Gastrocnemius medialis (tissue), 4 donors: ENCODE measurements around the gene IDUA.

Experiments
- POLR2A ChIP-seq, 2 donors: fragments of 450-650 bp; IDR thresholded peaks; one replicate each; pipeline ENCODE4 v1.6.1; 2017; ENCODE audit warnings: antibody characterized with exemption in 2 of 2, mild to moderate bottlenecking in 2 of 2, moderate library complexity in 2 of 2
- TF ChIP-seq, protein P1 (sequence below), 5 experiments: fragments of 450-650 bp in 3 of 5; fragments of 200-600 bp in 2 of 5; sonication (generic) in 2 of 5; IDR thresholded peaks in 4 of 5; conservative IDR thresholded peaks in 1 of 5; 1 replicate in 4 of 5; 2 replicates in 1 of 5; pipeline ENCODE4 v1.5.1; 2016 to 2019; ENCODE audit warnings: antibody characterized with exemption in 5 of 5, mild to moderate bottlenecking in 3 of 5, moderate library complexity in 3 of 5

DNA sequence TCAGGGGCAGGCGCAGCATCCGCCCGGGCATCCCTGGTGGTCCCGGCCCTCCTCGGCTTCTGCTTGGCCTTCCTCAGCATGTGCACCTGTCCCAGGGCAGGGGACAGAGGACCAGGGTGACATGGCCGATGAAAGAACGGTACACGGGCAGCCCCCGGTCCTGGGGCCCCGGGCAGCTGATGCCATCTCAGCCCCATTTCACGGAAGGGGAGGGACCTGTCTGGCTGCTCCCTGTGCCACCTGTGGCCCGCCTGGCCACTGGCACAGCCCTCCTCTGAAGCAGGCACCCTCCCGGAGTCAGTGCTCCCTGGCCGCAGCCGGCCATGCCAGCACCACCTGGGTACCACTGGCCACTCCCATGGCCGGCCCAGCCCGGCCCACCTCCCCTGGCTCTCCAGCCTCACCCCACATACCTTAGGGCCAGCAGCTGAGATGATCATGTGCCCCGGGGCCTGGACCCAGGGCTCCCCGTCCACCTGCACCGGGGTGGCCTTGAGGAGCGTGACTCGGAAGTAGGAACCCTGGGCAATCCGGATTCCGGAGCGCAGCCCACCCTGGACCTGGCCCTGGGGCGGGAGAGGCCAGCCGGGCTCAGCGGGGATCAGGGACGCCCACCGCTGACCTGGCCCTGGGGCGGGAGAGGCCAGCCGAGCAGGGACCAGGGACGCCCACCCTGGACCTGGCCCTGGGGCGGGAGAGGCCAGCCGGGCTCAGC lies 26.1 kb upstream of the IDUA start:
- TF ChIP-seq, protein P1, sequence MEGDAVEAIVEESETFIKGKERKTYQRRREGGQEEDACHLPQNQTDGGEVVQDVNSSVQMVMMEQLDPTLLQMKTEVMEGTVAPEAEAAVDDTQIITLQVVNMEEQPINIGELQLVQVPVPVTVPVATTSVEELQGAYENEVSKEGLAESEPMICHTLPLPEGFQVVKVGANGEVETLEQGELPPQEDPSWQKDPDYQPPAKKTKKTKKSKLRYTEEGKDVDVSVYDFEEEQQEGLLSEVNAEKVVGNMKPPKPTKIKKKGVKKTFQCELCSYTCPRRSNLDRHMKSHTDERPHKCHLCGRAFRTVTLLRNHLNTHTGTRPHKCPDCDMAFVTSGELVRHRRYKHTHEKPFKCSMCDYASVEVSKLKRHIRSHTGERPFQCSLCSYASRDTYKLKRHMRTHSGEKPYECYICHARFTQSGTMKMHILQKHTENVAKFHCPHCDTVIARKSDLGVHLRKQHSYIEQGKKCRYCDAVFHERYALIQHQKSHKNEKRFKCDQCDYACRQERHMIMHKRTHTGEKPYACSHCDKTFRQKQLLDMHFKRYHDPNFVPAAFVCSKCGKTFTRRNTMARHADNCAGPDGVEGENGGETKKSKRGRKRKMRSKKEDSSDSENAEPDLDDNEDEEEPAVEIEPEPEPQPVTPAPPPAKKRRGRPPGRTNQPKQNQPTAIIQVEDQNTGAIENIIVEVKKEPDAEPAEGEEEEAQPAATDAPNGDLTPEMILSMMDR (IDR thresholded peaks at IDR 0.05 in 4 of 5, conservative IDR thresholded peaks at IDR 0.05 in 1 of 5): no peak
- no peak for TF ChIP-seq POLR2A (IDR thresholded peaks at IDR 0.05)
